Measurements from ENCODE around the gene ZNHIT6.

The ZNHIT6 gene

DNA sequence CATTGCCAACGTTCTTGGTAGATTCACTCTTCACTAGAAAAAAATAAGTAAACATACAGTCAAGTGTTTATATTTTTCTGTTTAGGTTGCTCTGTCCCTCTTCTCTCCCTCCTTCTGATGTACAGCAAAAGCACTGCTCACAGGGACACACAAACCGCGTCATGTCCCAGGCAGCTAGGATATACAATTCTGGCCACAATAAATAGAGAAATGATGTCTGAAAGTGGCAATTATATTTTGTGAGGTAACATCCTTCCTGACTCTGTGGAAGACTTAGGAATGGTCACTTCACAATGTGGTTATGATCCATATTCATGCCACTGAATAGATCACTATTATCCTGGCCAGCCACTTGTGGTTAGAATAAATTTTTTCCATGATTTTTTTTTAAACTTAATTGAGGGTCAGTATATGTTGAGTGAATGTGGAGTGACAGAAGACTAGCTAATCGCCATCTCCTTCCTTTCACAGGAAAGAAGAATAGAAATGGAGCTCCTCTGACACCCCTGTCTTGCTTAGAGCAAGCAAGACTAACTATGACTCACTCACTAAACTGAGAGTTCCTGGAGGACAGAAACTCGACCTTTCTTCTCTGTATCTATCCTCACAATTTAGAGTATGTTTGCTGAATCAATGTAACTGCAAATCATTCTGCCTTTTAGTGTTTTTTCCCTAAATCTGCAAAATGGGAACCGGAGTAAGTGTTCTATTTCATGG is 54.0 kb downstream of the ZNHIT6 start:
- Histone ChIP-seq H2BK120ac (ENCODE audit: low read depth, low read length) (no peak overlapping the region), H3K9ac (ENCODE audit: low read length) (no peak overlapping the region), H3K36me3 (ENCODE audit: control insufficient read depth in 1 of 2, insufficient read depth in 2 of 2, low read depth in 1 of 2, low read length in 2 of 2) (peaks cover 4 to 46% of the 10 kb centered on the region in 2 experiments), H3K18ac (ENCODE audit: low read depth in 1 of 2, low read length in 2 of 2) (no peak overlapping the region), H2BK15ac (ENCODE audit: low read depth, poor library complexity, severe bottlenecking) (no peak overlapping the region), H3K27me3 (ENCODE audit: control insufficient read depth in 1 of 2, insufficient read depth in 1 of 2, low read length in 2 of 2) (no peaks in the 10 kb centered on the region), H2BK12ac (ENCODE audit: low read length in 2 of 2) (no peak overlapping the region), H3K14ac (ENCODE audit: low read length in 2 of 2) (no peak overlapping the region), H3K4me2 (ENCODE audit: low read length, poor library complexity, severe bottlenecking) (no peak overlapping the region), H4K8ac (ENCODE audit: low read length) (no peak overlapping the region), H3K27ac (ENCODE audit: low read length, poor library complexity, severe bottlenecking) (peak overlapping the region; percentile 56), H4K91ac (ENCODE audit: low read length) (no peak overlapping the region), H2BK5ac (ENCODE audit: low read depth, low read length, poor library complexity, severe bottlenecking) (no peak overlapping the region), H3K4me3 (ENCODE audit: insufficient read depth in 1 of 2, low read depth in 1 of 2, low read length in 2 of 2) (no peak overlapping the region), H3K79me1 (replicated peaks; ENCODE audit: low read length, poor library complexity, severe bottlenecking) (peaks cover 6% of the 10 kb centered on the region), H3K4me1 (ENCODE audit: control insufficient read depth, insufficient read depth, low read depth, low read length) (no peaks in the 10 kb centered on the region), H2AFZ (ENCODE audit: low read depth, low read length) (no peak overlapping the region), H2AK5ac (ENCODE audit: low read length, severe bottlenecking) (no peak overlapping the region), H3K4ac (ENCODE audit: low read depth in 1 of 2, low read length in 2 of 2) (no peak overlapping the region), H3K23ac (ENCODE audit: low read length in 2 of 2) (no peak overlapping the region), H3K9me3 (ENCODE audit: control insufficient read depth, low read length) (peaks cover under 1% of the 10 kb centered on the region)
- peak; percentile 82 for DNase-seq
- WGBS = 59% methylated on average over 2 of the region's 6 CpGs

DNA sequence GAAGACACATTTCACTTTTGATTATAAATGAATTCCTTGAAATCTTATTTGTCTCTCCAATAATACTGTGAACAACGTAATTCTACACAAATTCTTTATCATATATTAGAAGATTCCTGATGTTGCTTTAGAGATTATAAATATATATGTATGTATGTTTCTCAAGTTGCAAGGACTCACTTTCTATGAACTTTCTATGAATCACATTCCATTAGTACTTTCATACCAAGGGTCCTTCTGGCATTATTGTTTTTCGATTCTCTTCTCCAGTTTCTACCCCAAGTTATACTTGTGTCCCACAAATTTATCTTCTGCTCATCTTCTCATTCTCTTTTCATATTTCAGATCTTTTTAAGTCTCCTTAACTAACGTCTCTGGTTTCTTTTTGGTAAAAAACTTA is 55.9 kb downstream of the ZNHIT6 start:
- Histone ChIP-seq H3K9me3 (ENCODE audit: control insufficient read depth, low read length) (peaks cover 10% of the 10 kb centered on the region), H3K4me2 (ENCODE audit: low read length, poor library complexity, severe bottlenecking) (no peak overlapping the region), H3K79me1 (replicated peaks; ENCODE audit: low read length, poor library complexity, severe bottlenecking) (peaks cover 6% of the 10 kb centered on the region), H3K14ac (ENCODE audit: low read length in 2 of 2) (no peak overlapping the region), H3K36me3 (ENCODE audit: control insufficient read depth in 1 of 2, insufficient read depth in 2 of 2, low read depth in 1 of 2, low read length in 2 of 2) (peaks cover 4 to 57% of the 10 kb centered on the region in 2 experiments), H2BK120ac (ENCODE audit: low read depth, low read length) (no peak overlapping the region), H3K23ac (ENCODE audit: low read length in 2 of 2) (no peak overlapping the region), H3K9ac (ENCODE audit: low read length) (no peak overlapping the region), H2BK15ac (ENCODE audit: low read depth, poor library complexity, severe bottlenecking) (no peak overlapping the region), H2AK5ac (ENCODE audit: low read length, severe bottlenecking) (no peak overlapping the region), H2BK12ac (ENCODE audit: low read length in 2 of 2) (no peak overlapping the region), H4K8ac (ENCODE audit: low read length) (no peak overlapping the region), H3K27me3 (ENCODE audit: control insufficient read depth in 1 of 2, insufficient read depth in 1 of 2, low read length in 2 of 2) (no peaks in the 10 kb centered on the region), H2AFZ (ENCODE audit: low read depth, low read length) (no peak overlapping the region), H3K4me1 (ENCODE audit: control insufficient read depth, insufficient read depth, low read depth, low read length) (no peaks in the 10 kb centered on the region), H3K27ac (ENCODE audit: low read length, poor library complexity, severe bottlenecking) (no peak overlapping the region), H3K18ac (ENCODE audit: low read depth in 1 of 2, low read length in 2 of 2) (no peak overlapping the region), H4K91ac (ENCODE audit: low read length) (no peak overlapping the region), H3K4me3 (ENCODE audit: insufficient read depth in 1 of 2, low read depth in 1 of 2, low read length in 2 of 2) (no peak overlapping the region), H2BK5ac (ENCODE audit: low read depth, low read length, poor library complexity, severe bottlenecking) (no peak overlapping the region), H3K4ac (ENCODE audit: low read depth in 1 of 2, low read length in 2 of 2) (no peak overlapping the region)
- no peak for DNase-seq
- 99% methylated on average over 2 of the region's 3 CpGs for WGBS

DNA sequence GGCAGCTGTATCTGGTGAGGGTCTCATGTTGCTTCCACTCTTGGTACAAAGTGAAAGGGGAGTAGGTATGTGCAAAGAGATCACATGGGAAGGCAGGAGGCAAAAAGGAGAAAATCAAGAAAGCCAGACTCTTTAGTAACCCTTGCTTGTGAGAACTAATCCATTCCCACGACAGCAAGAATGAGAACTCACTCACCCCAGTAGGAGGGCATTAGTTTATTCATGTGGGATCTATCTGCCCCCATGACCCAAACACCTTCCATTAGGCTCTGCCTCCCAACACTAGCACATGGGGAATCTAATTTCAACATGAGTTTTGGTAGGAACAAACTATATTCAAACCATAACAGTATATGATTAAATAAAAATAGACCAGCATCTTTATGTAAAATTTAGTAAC is 57.6 kb downstream of the ZNHIT6 start:
- H3K79me1 ChIP-seq (replicated peaks; ENCODE audit: low read length, poor library complexity, severe bottlenecking) = peaks cover 6% of the 10 kb centered on the region
- no peak overlapping the region for H2BK15ac ChIP-seq (ENCODE audit: low read depth, poor library complexity, severe bottlenecking)
- no peak overlapping the region for H3K9ac ChIP-seq (ENCODE audit: low read length)
- no peak overlapping the region for H2BK12ac ChIP-seq (ENCODE audit: low read length in 2 of 2)
- H3K36me3 ChIP-seq (ENCODE audit: control insufficient read depth in 1 of 2, insufficient read depth in 2 of 2, low read depth in 1 of 2, low read length in 2 of 2) = peaks cover 4 to 51% of the 10 kb centered on the region in 2 experiments
- WGBS = 100% methylated on average over 1 of the region's 1 CpG
- no peak overlapping the region for H2BK120ac ChIP-seq (ENCODE audit: low read depth, low read length)
- H2AFZ ChIP-seq (ENCODE audit: low read depth, low read length) = no peak overlapping the region
- no peak for DNase-seq
- no peak overlapping the region for H3K27ac ChIP-seq (ENCODE audit: low read length, poor library complexity, severe bottlenecking)
- H3K4me2 ChIP-seq (ENCODE audit: low read length, poor library complexity, severe bottlenecking) = no peak overlapping the region
- H3K23ac ChIP-seq (ENCODE audit: low read length in 2 of 2) = no peak overlapping the region
- H2AK5ac ChIP-seq (ENCODE audit: low read length, severe bottlenecking) = no peak overlapping the region
- H3K27me3 ChIP-seq (ENCODE audit: control insufficient read depth in 1 of 2, insufficient read depth in 1 of 2, low read length in 2 of 2) = no peaks in the 10 kb centered on the region
- peaks cover 10% of the 10 kb centered on the region for H3K9me3 ChIP-seq (ENCODE audit: control insufficient read depth, low read length)
- no peak overlapping the region for H3K18ac ChIP-seq (ENCODE audit: low read depth in 1 of 2, low read length in 2 of 2)
- no peak overlapping the region for H3K14ac ChIP-seq (ENCODE audit: low read length in 2 of 2)
- H3K4me1 ChIP-seq (ENCODE audit: control insufficient read depth, insufficient read depth, low read depth, low read length) = no peaks in the 10 kb centered on the region
- H3K4me3 ChIP-seq (ENCODE audit: insufficient read depth in 1 of 2, low read depth in 1 of 2, low read length in 2 of 2) = no peak overlapping the region
- no peak overlapping the region for H4K91ac ChIP-seq (ENCODE audit: low read length)
- H2BK5ac ChIP-seq (ENCODE audit: low read depth, low read length, poor library complexity, severe bottlenecking) = no peak overlapping the region
- H3K4ac ChIP-seq (ENCODE audit: low read depth in 1 of 2, low read length in 2 of 2) = no peak overlapping the region
- H4K8ac ChIP-seq (ENCODE audit: low read length) = no peak overlapping the region

GRCh38 chr1:85649591-85649990 is 58.6 kb downstream of the ZNHIT6 start:
- no peak overlapping the region for H3K14ac ChIP-seq (ENCODE audit: low read length in 2 of 2)
- H3K4me3 ChIP-seq (ENCODE audit: insufficient read depth in 1 of 2, low read depth in 1 of 2, low read length in 2 of 2) = no peak overlapping the region
- no peak overlapping the region for H3K27ac ChIP-seq (ENCODE audit: low read length, poor library complexity, severe bottlenecking)
- no peak overlapping the region for H2AFZ ChIP-seq (ENCODE audit: low read depth, low read length)
- H2BK12ac ChIP-seq (ENCODE audit: low read length in 2 of 2) = no peak overlapping the region
- no peak overlapping the region for H3K4me2 ChIP-seq (ENCODE audit: low read length, poor library complexity, severe bottlenecking)
- H3K9ac ChIP-seq (ENCODE audit: low read length) = no peak overlapping the region
- no peak overlapping the region for H2BK15ac ChIP-seq (ENCODE audit: low read depth, poor library complexity, severe bottlenecking)
- H3K18ac ChIP-seq (ENCODE audit: low read depth in 1 of 2, low read length in 2 of 2) = no peak overlapping the region
- H4K91ac ChIP-seq (ENCODE audit: low read length) = no peak overlapping the region
- no peak for DNase-seq
- H2BK5ac ChIP-seq (ENCODE audit: low read depth, low read length, poor library complexity, severe bottlenecking) = no peak overlapping the region
- peaks cover 6% of the 10 kb centered on the region for H3K79me1 ChIP-seq (replicated peaks; ENCODE audit: low read length, poor library complexity, severe bottlenecking)
- H4K8ac ChIP-seq (ENCODE audit: low read length) = no peak overlapping the region
- H3K36me3 ChIP-seq (ENCODE audit: control insufficient read depth in 1 of 2, insufficient read depth in 2 of 2, low read depth in 1 of 2, low read length in 2 of 2) = peaks cover 4 to 51% of the 10 kb centered on the region in 2 experiments
- no peak overlapping the region for H2AK5ac ChIP-seq (ENCODE audit: low read length, severe bottlenecking)
- H3K9me3 ChIP-seq (ENCODE audit: control insufficient read depth, low read length) = peaks cover 10% of the 10 kb centered on the region
- H3K4me1 ChIP-seq (ENCODE audit: control insufficient read depth, insufficient read depth, low read depth, low read length) = no peaks in the 10 kb centered on the region
- H3K23ac ChIP-seq (ENCODE audit: low read length in 2 of 2) = no peak overlapping the region
- no peaks in the 10 kb centered on the region for H3K27me3 ChIP-seq (ENCODE audit: control insufficient read depth in 1 of 2, insufficient read depth in 1 of 2, low read length in 2 of 2)
- H3K4ac ChIP-seq (ENCODE audit: low read depth in 1 of 2, low read length in 2 of 2) = no peak overlapping the region
- H2BK120ac ChIP-seq (ENCODE audit: low read depth, low read length) = no peak overlapping the region
